ELF-1 (cell line): ENCODE results near the gene GLT1D1.
A peak's percentile ranks its signal among the peaks of the same experiment; 100 is the strongest.
"Not testable (repeated sequence)": the region's sequence is repeated elsewhere in the genome, so short reads cannot be mapped to it uniquely, and the experiment has no call there.

Experiments used
- DNase-seq: peaks from one replicate; pipeline ENCODE4 v3.0.0-alpha.2; 2016; ENCODE audit warnings: low read depth, low spot score

The GLT1D1 gene

GRCh38 chr12:128820253-128820652, 33.0 kb upstream of the GLT1D1 start:
- no peak for DNase-seq

- DNase-seq, result no peak
These were observed 32.4 kb upstream of the GLT1D1 start for GRCh38 chr12:128820723-128821432.

GRCh38 chr12:128823216-128823915, 29.9 kb upstream of the GLT1D1 start:
- DNase-seq, result peak; percentile 77

- DNase-seq, result peak; percentile 96
These were observed 29.1 kb upstream of the GLT1D1 start, which contains the start of gene SLC15A4 for GRCh38 chr12:128823916-128824839. TSS of gene SLC15A4 (minus strand) at chr12:128823958. CDS start at chr12:128823943, 15 bp downstream.

GRCh38 chr12:128825835-128826234, 27.4 kb upstream of the GLT1D1 start:
- DNase-seq, result no peak

- no peak for DNase-seq
These were observed 25.6 kb upstream of the GLT1D1 start for GRCh38 chr12:128827724-128828123.

- no peak for DNase-seq
These were observed 23.3 kb upstream of the GLT1D1 start for GRCh38 chr12:128829861-128830504.

GRCh38 chr12:128830505-128830893, 22.8 kb upstream of the GLT1D1 start:
- no peak for DNase-seq

GRCh38 chr12:128833418-128833817, 19.9 kb upstream of the GLT1D1 start:
- no peak for DNase-seq

- DNase-seq, result not testable (repeated sequence)
These were observed 13.4 kb upstream of the GLT1D1 start for GRCh38 chr12:128839885-128840284.

- no peak for DNase-seq
These were observed 12.3 kb upstream of the GLT1D1 start for GRCh38 chr12:128840862-128841468.

- no peak for DNase-seq
These were observed 10.7 kb upstream of the GLT1D1 start for GRCh38 chr12:128842579-128842978.

- DNase-seq, result no peak
These were observed 9.7 kb upstream of the GLT1D1 start for GRCh38 chr12:128843538-128843937.

- peak; percentile 63 for DNase-seq
These were observed 9.1 kb upstream of the GLT1D1 start for GRCh38 chr12:128844031-128844635.

GRCh38 chr12:128846671-128847070, 6.6 kb upstream of the GLT1D1 start:
- DNase-seq, result not testable (repeated sequence)

GRCh38 chr12:128848371-128848770, 4.9 kb upstream of the GLT1D1 start:
- no peak for DNase-seq

GRCh38 chr12:128849806-128850205, 3.5 kb upstream of the GLT1D1 start:
- peak; percentile 43 for DNase-seq

GRCh38 chr12:128850400-128850799, 2.9 kb upstream of the GLT1D1 start:
- DNase-seq, result no peak

- not testable (repeated sequence) for DNase-seq
These were observed 1.8 kb upstream of the GLT1D1 start for GRCh38 chr12:128851429-128851828.

GRCh38 chr12:128852026-128852698, 1.1 kb upstream of the GLT1D1 start:
- DNase-seq, result no peak
